Testis (tissue), 5 donors: ENCODE measurements around the gene C5orf46. TPM values are rescaled to one million over a fixed set of nuclear protein-coding genes. Genes with fewer than 3 reads are reported as not detected.
"Not testable (repeated sequence)": the region's sequence is repeated elsewhere in the genome, so short reads cannot be mapped to it uniquely, and the experiment has no call there.

Source experiments
- DNase-seq: peaks from one replicate; pipeline ENCODE4 v3.0.0-alpha.2; 2019
- H3K27ac ChIP-seq, 2 donors: fragments of 200-600 bp; sonication (generic); one replicate each; pipeline ENCODE4 v1.5.1; 2019
- H3K27me3 ChIP-seq: fragments of 200-600 bp; sonication (generic); one replicate; pipeline ENCODE4 v1.5.1; 2019
- H3K36me3 ChIP-seq: fragments of 200-600 bp; sonication (generic); one replicate; pipeline ENCODE4 v1.5.1; 2017; ENCODE audit warnings: low read depth; ENCODE audit errors: missing control alignments
- H3K4me1 ChIP-seq: fragments of 200-600 bp; sonication (generic); one replicate; pipeline ENCODE4 v1.5.1; 2019
- H3K4me3 ChIP-seq, 2 donors: fragments of 200-600 bp; sonication (generic); one replicate each; pipeline ENCODE4 v1.5.1; 2017 to 2019
- H3K9me3 ChIP-seq: fragments of 200-600 bp; sonication (generic); one replicate; pipeline ENCODE4 v1.5.1; 2017
- POLR2A ChIP-seq: fragments of 450-650 bp; IDR thresholded peaks from one replicate; pipeline ENCODE4 v1.6.1; 2017; ENCODE audit warnings: antibody characterized with exemption, mild to moderate bottlenecking, moderate library complexity
- WGBS, 2 donors: methylation state at CpG; one replicate each; pipeline ENCODE4 v1.1.5; 2018; 5-methylcytosine and 5-hydroxymethylcytosine counted together
- intact Hi-C: fragments of 100-400 bp; cut with DNase I; formaldehyde crosslinking; loops from one replicate; pipeline ENCODE4 v1.15.1; 2023; ENCODE audit warnings: low total_unique reads
- long read RNA-seq, 2 donors: transcript quantifications; one replicate each; lab custom pipeline, GENCODE V29; 2026
- polyA plus RNA-seq: library from polyadenylated mRNA; stranded (reverse); fragments of 350-450 nt; fragmentation: Illumina TruSeq; extraction: RNeasy Lipid Tissue Mini Kit (QIAGEN cat#74804); gene quantifications from one replicate; pipeline ENCODE4 v1.2.3, GENCODE V29; 2014; ENCODE audit warnings: low read depth, low replicate concordance; ENCODE audit not compliant: insufficient read depth
- total RNA-seq, 2 donors: library from RNA; depleted of rRNA; stranded (reverse); fragments of >200 nt; gene quantifications; one replicate each; pipeline ENCODE4 v1.2.3, GENCODE V29; 2016
- TF ChIP-seq, protein P1 (sequence below), 3 experiments: fragments of 450-650 bp in 2 of 3; fragments of 200-600 bp in 1 of 3; sonication (generic) in 1 of 3; IDR thresholded peaks; one replicate each; pipeline ENCODE4 v1.5.1; 2016 to 2019; ENCODE audit warnings: antibody characterized with exemption in 3 of 3, mild to moderate bottlenecking in 2 of 3, moderate library complexity in 1 of 3

C5orf46 gene
- 1 to 10 TPM; 5.1 to 6.1 TPM for total RNA-seq
- 25.8 TPM for polyA plus RNA-seq
- long read RNA-seq, donor 1 = 0 reads
- long read RNA-seq, donor 2 = 0 reads

GRCh38 chr5:147906326-147907095 lies at the start of gene C5orf46:
TSS of gene C5orf46 (minus strand) at chr5:147906538. CDS start at chr5:147906501, 37 bp downstream.
- H3K4me3 ChIP-seq = no peak within 1 kb of the TSS
- H3K27me3 ChIP-seq = no peaks in the 10 kb centered on the region
- H3K36me3 ChIP-seq = no peaks in the 10 kb centered on the region
- no peaks in the 10 kb centered on the region for H3K9me3 ChIP-seq
- 53 to 70% methylated on average over 8 of the region's 8 CpGs for WGBS, 2 donors
- no peak for TF ChIP-seq POLR2A
- TF ChIP-seq, protein P1, sequence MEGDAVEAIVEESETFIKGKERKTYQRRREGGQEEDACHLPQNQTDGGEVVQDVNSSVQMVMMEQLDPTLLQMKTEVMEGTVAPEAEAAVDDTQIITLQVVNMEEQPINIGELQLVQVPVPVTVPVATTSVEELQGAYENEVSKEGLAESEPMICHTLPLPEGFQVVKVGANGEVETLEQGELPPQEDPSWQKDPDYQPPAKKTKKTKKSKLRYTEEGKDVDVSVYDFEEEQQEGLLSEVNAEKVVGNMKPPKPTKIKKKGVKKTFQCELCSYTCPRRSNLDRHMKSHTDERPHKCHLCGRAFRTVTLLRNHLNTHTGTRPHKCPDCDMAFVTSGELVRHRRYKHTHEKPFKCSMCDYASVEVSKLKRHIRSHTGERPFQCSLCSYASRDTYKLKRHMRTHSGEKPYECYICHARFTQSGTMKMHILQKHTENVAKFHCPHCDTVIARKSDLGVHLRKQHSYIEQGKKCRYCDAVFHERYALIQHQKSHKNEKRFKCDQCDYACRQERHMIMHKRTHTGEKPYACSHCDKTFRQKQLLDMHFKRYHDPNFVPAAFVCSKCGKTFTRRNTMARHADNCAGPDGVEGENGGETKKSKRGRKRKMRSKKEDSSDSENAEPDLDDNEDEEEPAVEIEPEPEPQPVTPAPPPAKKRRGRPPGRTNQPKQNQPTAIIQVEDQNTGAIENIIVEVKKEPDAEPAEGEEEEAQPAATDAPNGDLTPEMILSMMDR (IDR thresholded peaks at IDR 0.05) = no peak
- no peak for DNase-seq
- intact Hi-C loops = no loop called here
- no peaks in the 10 kb centered on the region for H3K4me1 ChIP-seq
- H3K27ac ChIP-seq = no peak within 1 kb of the TSS

DNA sequence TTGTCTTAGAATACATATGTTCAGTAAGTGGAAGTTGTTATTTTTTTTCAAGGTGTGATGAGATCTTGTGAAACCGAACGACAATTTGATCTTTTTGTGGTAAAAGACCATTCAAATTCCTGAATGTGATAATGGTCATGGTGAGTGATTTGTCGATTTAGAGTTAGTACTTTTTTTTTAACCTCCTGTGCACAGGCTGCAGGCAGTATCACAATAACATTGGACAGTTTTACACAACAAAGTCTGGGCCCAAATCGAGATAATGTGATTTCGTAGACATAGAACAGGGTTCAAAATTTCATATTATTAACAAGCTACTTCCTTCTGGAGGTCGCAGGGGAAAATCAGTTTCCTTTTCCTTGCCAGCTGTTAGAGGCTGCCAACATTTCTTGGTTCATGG lies 48.6 kb upstream of the C5orf46 start:
- H3K27me3 ChIP-seq = no peaks in the 10 kb centered on the region
- no peak overlapping the region for H3K4me3 ChIP-seq
- DNase-seq = no peak
- H3K36me3 ChIP-seq = no peaks in the 10 kb centered on the region
- no peaks in the 10 kb centered on the region for H3K9me3 ChIP-seq
- H3K4me1 ChIP-seq = no peaks in the 10 kb centered on the region
- no peak overlapping the region for H3K27ac ChIP-seq
- TF ChIP-seq, protein P1 (IDR thresholded peaks at IDR 0.05) = no peak
- no peak for TF ChIP-seq POLR2A
- intact Hi-C loops = no loop called here
- 69 to 72% methylated on average over 6 of the region's 6 CpGs for WGBS, 2 donors

DNA sequence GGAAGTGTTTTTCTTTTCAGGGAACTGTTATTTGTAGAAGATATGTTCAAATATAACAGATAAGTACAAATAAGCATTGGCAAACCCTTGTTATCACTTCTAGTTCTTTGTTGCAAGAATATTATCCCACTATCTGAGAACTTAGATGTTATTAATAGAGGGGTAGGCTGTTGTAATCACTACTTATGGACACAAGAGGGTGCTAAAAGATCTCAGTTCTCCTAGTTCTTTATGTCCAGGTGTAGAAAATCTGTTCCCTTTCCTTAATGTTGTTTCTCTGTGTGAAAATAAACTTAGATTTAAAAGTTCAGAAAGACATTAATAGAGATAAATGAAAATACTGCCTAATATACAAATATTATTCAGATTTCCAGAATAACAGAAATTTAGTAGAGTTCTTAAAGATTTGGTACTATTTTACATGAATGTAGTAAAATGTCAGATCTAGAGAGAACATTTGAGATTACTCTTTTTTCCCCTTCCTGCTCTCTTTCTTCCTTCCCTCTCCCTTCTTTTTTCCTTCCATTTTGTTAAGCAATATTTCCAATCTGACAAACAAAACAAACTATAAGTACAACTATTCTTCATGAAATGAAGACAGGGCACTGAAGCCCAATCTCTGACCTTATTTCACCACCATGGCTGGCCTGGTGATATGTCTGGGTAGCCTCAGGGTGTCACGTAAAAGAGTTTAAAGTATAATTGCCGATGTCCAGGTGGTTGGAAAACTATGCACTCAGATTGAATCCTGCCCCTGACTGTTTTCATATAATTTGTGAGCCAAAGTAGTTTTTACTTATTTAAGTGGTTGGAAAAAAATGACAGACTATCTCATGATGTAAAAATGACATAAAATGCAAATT lies 43.6 kb upstream of the C5orf46 start:
- intact Hi-C loops = no loop called here
- Histone ChIP-seq H3K4me3 (no peak overlapping the region), H3K9me3 (no peaks in the 10 kb centered on the region), H3K36me3 (no peaks in the 10 kb centered on the region), H3K4me1 (no peaks in the 10 kb centered on the region), H3K27ac (no peak overlapping the region), H3K27me3 (no peaks in the 10 kb centered on the region)
- no peak for DNase-seq
- TF ChIP-seq, protein P1 (IDR thresholded peaks at IDR 0.05) = peak; percentile 23 to 59 (median 31)
- no peak for TF ChIP-seq POLR2A
- WGBS, 2 donors = 77 to 78% methylated on average over 2 of the region's 2 CpGs

DNA sequence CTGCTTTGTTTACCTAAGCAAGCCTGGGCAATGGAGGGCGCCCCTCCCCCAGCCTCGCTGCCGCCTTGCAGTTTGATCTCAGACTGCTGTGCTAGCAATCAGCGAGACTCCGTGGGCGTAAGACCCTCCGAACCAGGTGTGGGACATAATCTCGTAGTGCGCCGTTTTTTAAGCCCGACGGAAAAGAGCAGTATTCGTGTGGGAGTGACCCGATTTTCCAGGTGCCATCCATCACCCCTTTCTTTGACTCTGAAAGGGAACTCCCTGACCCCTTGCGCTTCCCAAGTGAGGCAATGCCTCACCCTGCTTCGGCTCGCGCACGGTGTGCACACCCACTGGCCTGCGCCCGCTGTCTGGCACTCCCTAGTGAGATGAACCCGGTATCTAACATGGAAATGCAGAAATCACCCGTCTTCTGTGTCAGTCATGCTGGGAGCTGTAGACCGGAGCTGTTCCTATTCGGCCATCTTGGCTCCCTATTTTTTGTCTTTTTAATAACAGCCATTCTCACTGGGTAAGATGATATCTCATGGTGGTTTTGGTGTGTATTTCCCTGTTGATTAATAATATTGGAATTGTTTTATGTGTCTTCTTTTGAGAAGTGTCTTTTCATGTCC lies 40.4 kb upstream of the C5orf46 start:
- H3K27me3 ChIP-seq, H3K27ac ChIP-seq, H3K4me3 ChIP-seq, DNase-seq, H3K36me3 ChIP-seq, H3K9me3 ChIP-seq, intact Hi-C loops, H3K4me1 ChIP-seq: not testable (repeated sequence)
- WGBS, 2 donors = 79 to 85% methylated on average over 16 to 25 of the region's 25 CpGs
